Uterus (tissue), 4 donors: Measurements from ENCODE around the gene OCA2. TPM values are rescaled to one million over a fixed set of nuclear protein-coding genes. Genes with fewer than 3 reads are reported as not detected.

Source experiments
- DNase-seq, 2 donors: peaks; one replicate each; pipeline ENCODE4 v3.0.0-alpha.2; 2019 to 2020
- H3K27ac ChIP-seq, 2 donors: fragments of 200-600 bp; sonication (generic); 1 replicate in 1 of 2; 2 replicates in 1 of 2; pipeline ENCODE4 v1.5.1; 2016 to 2018
- H3K27me3 ChIP-seq, 2 donors: fragments of 200-600 bp; sonication (generic); one replicate each; pipeline ENCODE4 v1.5.1; 2018 to 2019; ENCODE audit warnings: control low read depth in 1 of 2
- H3K36me3 ChIP-seq, 2 donors: fragments of 200-600 bp; sonication (generic); one replicate each; pipeline ENCODE4 v1.5.1; 2019; ENCODE audit warnings: control low read depth in 1 of 2
- H3K4me1 ChIP-seq, 2 donors: fragments of 200-600 bp; sonication (generic); one replicate each; pipeline ENCODE4 v1.5.1; 2018 to 2019; ENCODE audit warnings: control low read depth in 1 of 2
- H3K4me3 ChIP-seq, 2 donors: fragments of 200-600 bp; sonication (generic); 1 replicate in 1 of 2; 2 replicates in 1 of 2; pipeline ENCODE4 v1.5.1; 2018 to 2019; ENCODE audit warnings: mild to moderate bottlenecking in 1 of 2
- H3K9me3 ChIP-seq, 2 donors: fragments of 200-600 bp; sonication (generic); one replicate each; pipeline ENCODE4 v1.5.1; 2019; ENCODE audit warnings: control low read depth in 1 of 2
- CTCF ChIP-seq, 4 experiments: fragments of 200-600 bp in 2 of 4; fragments of 450-650 bp in 2 of 4; sonication (generic) in 2 of 4; IDR thresholded peaks; one replicate each; pipeline ENCODE4 v1.5.1; 2016 to 2019; ENCODE audit warnings: antibody characterized with exemption in 4 of 4, mild to moderate bottlenecking in 2 of 4, moderate library complexity in 1 of 4
- POLR2A ChIP-seq, 2 donors: fragments of 450-650 bp; IDR thresholded peaks; one replicate each; pipeline ENCODE4 v1.6.1; 2016; ENCODE audit warnings: antibody characterized with exemption in 2 of 2, mild to moderate bottlenecking in 1 of 2, moderate library complexity in 1 of 2
- intact Hi-C: fragments of 100-400 bp; cut with DNase I; formaldehyde crosslinking; loops from one replicate; pipeline ENCODE4 v1.15.1; 2023; ENCODE audit warnings: low total_unique reads
- total RNA-seq, 4 donors: library from RNA; depleted of rRNA in 3 of 4; stranded (reverse); fragments of >200 nt in 3 of 4; gene quantifications; one replicate each; pipeline versions ENCODE4 v1.1.0 to v1.2.4, GENCODE V29; 2014 to 2023
- donor health status: DM: yes; HTN: yes; CAD: no.

The OCA2 gene
- total RNA-seq, 4 donors from 2014 or later, result 0.55 to 4.6 TPM; not detected in 2

- intact Hi-C loops, result loop anchor here (10.0 kb wide), 1 partner anchor 58 kb away; no protein-coding TSS in a partner anchor
- H3K9me3 ChIP-seq, result no peaks in the 10 kb centered on the region
- no peak overlapping the region for H3K4me3 ChIP-seq
- no peaks in the 10 kb centered on the region for H3K27me3 ChIP-seq
- H3K36me3 ChIP-seq, result no peaks in the 10 kb centered on the region
- DNase-seq, result no peak
- no peaks in the 10 kb centered on the region for H3K4me1 ChIP-seq
- no peak for TF ChIP-seq CTCF (IDR thresholded peaks at IDR 0.05)
- TF ChIP-seq POLR2A (IDR thresholded peaks at IDR 0.05), result no peak
- H3K27ac ChIP-seq, result no peak overlapping the region
These were observed 302.5 kb downstream of the OCA2 start for GRCh38 chr15:27796405-27797320.

DNA sequence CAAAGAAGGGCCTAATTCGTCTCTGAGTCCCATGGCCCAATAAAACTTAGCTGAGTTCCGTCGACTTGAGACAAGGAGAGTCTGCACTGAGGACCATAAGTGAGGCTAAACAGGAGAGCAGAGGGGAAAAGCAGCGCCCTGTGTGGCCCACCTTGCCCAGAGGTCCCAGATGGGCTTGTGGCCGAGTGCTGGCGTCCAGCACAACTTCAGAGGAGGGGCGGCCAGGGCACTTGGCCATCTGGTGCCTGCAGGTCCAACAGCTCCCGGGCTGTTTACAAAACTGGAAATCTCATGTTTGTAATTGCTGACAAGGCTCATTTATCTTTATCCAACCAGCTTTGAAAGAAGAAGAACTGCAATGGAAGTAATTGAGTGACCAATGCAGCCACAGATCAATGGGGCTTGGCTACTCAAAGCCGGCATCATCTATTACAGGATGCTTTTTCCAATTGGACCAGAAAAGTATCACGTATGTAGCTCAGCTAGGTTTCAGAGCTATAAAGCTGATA, 306.3 kb downstream of the OCA2 start:
- no peak for DNase-seq
- Histone ChIP-seq H3K36me3 (no peaks in the 10 kb centered on the region), H3K27me3 (no peaks in the 10 kb centered on the region), H3K9me3 (no peaks in the 10 kb centered on the region), H3K27ac (no peak overlapping the region), H3K4me1 (no peaks in the 10 kb centered on the region), H3K4me3 (no peak overlapping the region)
- TF ChIP-seq POLR2A (IDR thresholded peaks at IDR 0.05), result no peak
- no peak for TF ChIP-seq CTCF (IDR thresholded peaks at IDR 0.05)
- intact Hi-C loops, result loop anchor here (10.0 kb wide), 1 partner anchor 62 kb away; no protein-coding TSS in a partner anchor

GRCh38 chr15:27790270-27790669, 308.8 kb downstream of the OCA2 start:
- no peak overlapping the region for H3K4me3 ChIP-seq
- intact Hi-C loops, result loop anchor here (10.0 kb wide), 1 partner anchor 65 kb away; no protein-coding TSS in a partner anchor
- TF ChIP-seq POLR2A (IDR thresholded peaks at IDR 0.05), result no peak
- TF ChIP-seq CTCF (IDR thresholded peaks at IDR 0.05), result no peak
- H3K4me1 ChIP-seq, result no peaks in the 10 kb centered on the region
- H3K9me3 ChIP-seq, result no peaks in the 10 kb centered on the region
- no peaks in the 10 kb centered on the region for H3K36me3 ChIP-seq
- no peak for DNase-seq
- H3K27ac ChIP-seq, result no peak overlapping the region
- no peaks in the 10 kb centered on the region for H3K27me3 ChIP-seq

GRCh38 chr15:27787931-27788330, 311.2 kb downstream of the OCA2 start:
- Histone ChIP-seq H3K4me3 (no peak overlapping the region), H3K4me1 (no peaks in the 10 kb centered on the region), H3K36me3 (no peaks in the 10 kb centered on the region), H3K9me3 (no peaks in the 10 kb centered on the region), H3K27me3 (no peaks in the 10 kb centered on the region), H3K27ac (no peak overlapping the region)
- TF ChIP-seq POLR2A (IDR thresholded peaks at IDR 0.05) (no peak), CTCF (IDR thresholded peaks at IDR 0.05) (no peak)
- intact Hi-C loops, result no loop called here
- no peak for DNase-seq

DNA sequence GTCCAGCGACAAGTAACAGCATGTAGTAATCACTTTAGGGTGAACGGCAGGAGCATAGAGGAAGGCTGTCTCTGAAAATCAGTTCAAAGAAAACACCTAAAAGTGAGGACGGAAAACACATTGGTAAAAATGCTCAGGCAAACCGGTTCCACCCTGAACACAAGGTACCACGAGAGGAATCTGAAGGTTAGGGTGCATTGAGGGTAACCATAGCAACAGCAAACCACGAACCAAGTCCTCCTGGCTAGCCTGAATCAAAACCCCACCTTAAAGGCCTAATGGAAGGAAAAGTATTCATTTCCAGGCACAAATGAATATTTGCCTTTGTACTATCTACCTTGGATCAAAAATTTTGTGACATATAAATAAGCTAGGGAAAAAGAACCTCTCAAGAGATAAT, 315.0 kb downstream of the OCA2 start:
- intact Hi-C loops, result no loop called here
- DNase-seq, result no peak
- TF ChIP-seq POLR2A (IDR thresholded peaks at IDR 0.05) (no peak), CTCF (IDR thresholded peaks at IDR 0.05) (no peak)
- Histone ChIP-seq H3K4me3 (no peak overlapping the region), H3K27ac (no peak overlapping the region), H3K36me3 (no peaks in the 10 kb centered on the region), H3K9me3 (no peaks in the 10 kb centered on the region), H3K27me3 (no peaks in the 10 kb centered on the region), H3K4me1 (no peaks in the 10 kb centered on the region)
